Measurements from ENCODE around the gene SMU1. TPM values are rescaled to one million over a fixed set of nuclear protein-coding genes. Genes with fewer than 3 reads are reported as not detected.

SMU1 gene
- polyA plus RNA-seq, 1 donor = 32.8 TPM

DNA sequence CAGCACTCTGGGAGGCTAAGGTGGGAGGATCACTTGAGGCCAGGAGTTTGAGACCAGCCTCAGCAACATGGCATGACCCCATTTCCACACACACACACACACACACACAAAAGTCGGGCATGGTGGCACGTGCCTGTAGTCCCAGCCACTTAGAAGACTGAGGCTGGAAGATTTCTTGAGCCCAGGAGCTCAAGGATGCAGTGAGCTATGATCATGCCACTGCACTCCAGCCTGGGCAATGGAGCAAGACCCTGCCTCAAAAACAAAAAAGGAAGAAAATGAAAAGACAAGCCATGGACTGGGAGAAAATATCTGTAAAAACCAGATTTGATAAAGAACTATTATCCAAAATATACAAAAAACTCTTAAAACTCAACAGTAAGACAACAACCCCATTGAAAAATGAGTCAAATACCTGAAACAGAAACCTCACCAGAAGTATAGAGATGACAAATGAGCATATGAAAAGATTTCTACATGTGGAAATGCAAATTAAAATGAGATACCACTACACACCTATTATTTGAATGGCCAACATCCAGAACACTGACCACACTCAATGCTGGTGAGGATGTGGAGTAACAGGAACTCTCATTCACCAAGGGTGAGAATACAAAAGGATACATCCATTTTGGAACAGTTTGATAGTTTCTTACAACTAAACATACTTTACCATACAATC, 26.7 kb downstream of the SMU1 start:
- DNase-seq = no peak

DNA sequence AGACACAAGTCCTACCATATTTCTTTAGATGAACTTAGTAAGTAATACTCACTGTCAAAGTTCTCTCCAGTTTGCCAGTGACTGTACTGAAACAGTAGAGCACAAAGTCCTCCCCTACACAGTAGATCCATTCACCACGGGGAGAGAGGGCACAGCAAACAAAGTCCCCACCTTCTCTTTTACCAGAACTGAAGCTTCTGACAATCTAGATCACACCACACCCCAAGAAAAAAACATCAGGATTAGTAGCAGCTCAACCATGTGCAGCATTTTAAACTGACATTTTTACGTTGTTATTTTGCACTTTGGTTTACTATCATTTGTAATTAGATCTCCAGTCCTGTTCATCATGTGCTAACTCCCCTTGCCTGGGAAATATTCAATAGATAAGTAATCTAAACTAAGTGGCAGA, 28.4 kb downstream of the SMU1 start:
- no peak for DNase-seq

DNA sequence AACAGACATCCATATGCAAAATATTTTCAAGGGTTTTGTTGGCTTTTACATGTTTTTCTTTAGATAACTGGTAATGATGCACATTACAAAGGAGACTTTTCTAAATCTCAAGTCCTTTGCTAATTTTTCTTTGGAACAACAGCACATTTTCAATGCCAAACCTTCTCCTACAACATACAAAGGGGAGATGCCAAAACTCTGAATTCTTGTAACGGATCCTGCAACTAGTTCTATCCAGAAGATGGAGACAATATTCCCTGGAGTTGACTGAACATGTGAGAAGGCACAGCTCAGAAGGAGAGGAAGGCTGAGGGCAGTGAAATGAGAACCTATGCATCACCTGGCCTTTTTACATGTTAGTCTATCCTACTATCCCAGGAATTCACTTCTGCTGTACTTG, 30.4 kb downstream of the SMU1 start:
- DNase-seq = no peak

DNA sequence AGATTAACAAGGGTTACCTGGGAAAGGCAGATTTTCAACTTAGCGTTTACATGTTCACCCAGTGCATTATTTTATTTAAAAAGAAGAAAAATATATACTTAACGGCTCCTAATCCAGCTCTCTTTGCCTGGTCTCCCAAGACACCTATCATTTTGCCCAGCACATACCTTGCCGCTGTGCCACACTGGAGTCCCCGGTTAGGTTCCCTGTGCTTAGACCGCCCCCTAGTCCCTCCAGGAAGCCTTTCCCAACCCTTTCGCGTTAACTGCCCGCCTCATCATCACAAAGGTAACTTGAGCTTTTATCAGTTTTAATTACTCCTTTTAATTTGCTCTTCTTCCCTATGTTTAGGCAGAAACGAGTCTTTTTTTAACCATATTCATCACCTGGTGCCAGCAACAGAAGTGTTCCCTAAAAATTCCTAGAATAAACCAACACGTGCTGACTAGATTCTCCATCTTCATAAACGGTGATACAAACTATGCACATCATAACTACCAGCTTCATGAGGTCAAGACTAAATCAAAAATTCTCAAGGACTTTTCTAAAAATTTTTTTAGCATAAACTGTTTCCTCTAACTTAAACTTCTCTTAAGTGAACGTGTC, 31.7 kb downstream of the SMU1 start:
- DNase-seq = peak; percentile 28

DNA sequence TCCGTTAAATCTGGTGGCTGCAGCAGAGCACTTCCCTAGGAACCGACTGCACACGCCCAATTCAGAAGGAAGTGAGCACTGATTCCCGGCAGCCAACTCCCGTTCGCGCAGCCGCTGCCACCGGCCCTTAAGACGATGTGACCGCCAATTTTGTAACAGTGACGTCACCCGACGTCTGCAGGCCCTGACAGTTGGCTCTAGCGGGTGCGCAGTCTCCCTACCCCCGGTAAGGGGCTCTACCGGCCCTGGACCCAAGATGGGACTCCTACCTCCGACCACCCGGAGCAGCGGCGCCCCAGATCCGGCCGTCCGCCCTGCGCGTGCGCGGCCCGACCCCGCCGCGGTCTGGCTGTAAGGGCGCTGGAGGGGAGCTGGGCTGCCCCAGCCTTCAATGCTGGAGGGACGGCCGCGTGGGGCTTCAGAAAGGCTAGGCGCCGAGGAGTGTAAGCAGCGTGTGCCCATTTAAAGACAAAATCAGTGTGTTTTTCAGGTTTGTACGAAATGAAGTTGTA, 32.3 kb downstream of the SMU1 start:
- DNase-seq = peak; percentile 74

DNA sequence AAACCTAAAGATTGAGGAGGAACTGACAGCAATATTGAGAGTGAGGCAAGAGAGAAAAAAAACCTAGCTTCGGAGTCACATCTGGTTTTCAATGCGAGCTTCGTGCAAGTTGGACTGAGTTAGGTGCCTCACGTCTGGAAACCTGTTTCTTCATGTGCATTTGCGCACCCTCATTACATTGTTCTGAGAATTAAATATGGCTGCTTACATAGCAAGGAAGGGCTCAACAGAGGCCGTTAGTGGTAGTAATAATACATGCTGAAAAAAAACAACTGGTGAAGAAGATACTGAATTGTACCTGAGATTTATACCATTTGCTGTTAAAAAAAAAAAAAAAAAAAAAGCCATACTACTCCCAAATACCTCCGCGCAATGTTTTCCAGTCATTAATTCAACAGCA, 32.8 kb downstream of the SMU1 start:
- DNase-seq = no peak

DNA sequence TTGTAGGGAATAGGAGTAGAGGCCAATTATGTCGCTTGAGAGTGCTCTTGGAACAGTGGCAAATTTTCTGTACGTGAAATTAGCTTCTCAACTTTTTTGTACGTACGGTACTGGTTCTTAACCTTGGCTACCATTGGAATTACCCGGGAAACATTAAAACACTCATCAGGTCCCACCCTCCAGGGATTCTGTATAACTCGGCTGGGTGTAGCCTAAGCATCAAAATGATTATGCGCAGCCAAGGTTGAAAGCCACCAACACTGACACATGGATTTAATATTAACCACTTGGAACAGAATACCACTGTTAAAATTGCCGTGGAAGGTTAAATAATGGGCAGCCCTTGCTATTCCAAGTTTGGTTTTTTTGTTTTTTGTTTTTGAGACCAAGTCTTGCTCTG, 34.0 kb downstream of the SMU1 start:
- DNase-seq = no peak

DNA sequence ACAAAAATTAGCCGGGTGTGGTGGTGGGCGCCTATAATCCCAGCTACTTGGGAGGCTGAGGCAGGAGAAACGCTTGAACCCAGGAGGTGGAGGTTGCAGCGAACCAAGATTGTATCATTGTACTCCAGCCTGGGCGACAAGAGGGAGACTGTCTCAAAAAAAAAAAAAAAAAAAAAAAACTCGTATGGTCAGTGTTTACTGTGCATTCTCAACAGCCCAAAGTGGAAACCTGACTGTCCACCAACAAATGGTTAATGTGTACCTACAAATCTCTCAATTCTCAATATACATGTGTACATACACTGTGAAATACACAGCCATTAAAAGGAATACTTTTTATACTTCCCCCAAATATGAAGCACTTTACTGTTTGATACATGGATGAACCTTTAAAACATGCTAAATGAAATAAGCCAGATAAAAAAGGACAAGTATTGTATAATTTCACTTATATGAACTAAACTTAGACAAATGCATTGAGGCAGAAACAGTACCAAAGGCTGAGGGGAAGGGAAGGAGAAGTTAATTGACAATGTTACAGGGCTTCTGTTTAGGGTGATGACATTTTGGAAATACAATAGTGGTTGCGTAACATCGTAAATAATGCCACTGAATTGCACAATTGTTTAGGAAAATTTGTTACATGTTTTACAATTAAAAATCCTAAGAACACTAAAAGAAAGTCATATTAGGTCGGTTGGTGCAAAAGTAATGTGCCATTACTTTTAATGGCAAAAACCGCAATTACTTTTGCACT, 34.9 kb downstream of the SMU1 start:
- no peak for DNase-seq

DNA sequence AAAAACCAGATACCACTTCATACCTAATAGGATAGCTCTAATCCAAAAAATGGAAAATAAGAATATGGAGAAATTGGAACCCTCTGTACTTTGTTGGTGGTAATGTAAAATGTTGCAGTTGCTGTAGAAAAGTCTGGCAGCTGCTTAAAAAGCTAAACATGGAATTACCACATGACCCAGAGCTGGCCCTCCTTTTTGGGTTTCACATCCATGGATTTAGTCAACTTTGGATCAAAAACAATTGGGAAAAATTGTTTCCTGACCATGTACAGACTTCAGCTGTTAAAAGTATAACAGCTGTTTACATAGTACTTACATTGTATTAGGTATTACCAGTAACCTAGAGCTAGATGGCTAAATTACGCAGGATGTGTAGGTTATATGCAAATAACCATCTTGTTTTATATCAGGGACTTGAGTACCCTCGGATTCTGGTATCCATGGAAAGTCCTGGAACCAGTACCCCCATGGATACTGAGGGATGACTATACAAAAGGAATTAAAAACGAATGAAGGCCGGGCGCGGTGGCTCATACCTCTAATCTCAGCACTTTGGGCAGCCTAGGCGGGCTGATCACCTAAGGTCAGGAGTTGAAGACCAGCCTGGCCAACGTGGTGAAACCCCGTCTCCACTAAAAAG, 35.6 kb downstream of the SMU1 start:
- no peak for DNase-seq

DNA sequence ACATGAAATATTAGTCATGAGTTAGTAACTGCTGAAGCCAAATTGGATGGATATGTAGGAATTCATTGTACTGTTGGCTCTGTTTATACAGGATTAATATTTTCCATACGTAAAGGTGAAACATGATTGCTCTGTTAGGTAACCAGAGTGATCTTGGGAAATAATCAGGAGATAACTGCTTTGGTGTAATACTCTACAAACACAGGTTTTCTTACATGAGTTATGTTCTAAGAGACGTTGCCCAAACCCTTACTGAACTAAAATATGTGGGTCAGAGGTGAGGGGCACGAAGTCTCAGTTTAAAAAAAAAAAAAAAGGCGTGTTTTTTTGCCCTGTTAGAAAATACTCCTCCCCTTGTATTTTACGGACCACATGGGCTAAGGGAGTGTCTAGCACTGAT, 43.6 kb downstream of the SMU1 start:
- DNase-seq = no peak

DNA sequence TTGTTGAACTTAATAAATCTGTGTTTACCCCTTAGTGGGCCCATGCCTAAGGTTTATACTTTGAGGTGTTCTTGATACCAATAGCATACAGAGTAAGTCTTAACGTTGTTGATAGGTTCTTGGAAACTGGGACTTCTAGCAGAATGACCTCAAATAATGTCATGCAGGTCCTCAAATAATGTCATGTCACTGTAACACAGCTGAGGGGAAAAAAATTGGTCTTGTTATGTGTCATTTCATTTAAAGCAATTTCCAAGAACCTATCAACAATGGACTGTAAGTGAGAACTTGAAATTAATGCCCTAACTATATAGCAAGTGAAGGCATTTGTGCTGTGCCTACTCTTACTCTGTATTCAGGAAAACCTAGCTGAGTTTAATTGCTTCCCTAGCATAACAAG, 44.2 kb downstream of the SMU1 start:
- DNase-seq = no peak

DNA sequence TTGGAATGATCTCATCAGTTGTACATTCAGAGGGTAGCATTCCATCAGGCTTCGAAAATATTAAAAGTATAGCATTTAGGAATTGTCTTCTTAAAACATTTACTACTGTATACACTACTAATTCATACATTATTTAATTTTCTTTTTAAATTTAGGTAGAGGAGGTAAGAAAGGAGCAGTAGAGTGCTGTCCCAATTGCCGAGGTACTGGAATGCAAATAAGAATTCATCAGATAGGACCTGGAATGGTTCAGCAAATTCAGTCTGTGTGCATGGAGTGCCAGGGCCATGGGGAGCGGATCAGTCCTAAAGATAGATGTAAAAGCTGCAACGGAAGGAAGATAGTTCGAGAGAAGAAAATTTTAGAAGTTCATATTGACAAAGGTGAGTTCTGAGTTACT, 46.2 kb downstream of the SMU1 start:
- no peak for DNase-seq

DNA sequence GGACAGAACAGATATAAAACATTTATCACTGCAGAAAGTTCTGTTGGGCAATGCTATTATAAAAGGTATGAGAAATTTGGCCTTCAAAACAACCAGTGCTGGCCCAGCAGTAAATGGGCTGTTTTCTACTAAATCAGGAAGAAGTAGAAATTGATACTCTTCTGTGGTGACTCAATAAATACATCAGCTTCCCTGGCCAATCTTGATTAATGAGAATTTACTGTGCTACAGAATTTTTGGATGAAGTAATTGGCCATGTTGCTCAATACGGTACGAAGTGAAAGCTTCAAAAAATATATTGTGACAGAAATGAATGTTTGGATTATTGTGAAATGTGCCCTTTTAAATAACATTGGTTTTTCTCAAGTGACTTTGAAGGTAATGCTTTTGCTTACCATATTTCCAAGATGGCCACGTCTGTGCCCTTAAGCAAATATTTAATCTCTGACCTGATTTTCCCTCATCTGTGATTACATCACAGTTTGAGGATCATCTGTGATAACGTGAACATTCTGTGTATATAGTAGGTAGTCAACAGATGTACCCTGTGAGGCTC, 47.2 kb downstream of the SMU1 start:
- DNase-seq = no peak

DNA sequence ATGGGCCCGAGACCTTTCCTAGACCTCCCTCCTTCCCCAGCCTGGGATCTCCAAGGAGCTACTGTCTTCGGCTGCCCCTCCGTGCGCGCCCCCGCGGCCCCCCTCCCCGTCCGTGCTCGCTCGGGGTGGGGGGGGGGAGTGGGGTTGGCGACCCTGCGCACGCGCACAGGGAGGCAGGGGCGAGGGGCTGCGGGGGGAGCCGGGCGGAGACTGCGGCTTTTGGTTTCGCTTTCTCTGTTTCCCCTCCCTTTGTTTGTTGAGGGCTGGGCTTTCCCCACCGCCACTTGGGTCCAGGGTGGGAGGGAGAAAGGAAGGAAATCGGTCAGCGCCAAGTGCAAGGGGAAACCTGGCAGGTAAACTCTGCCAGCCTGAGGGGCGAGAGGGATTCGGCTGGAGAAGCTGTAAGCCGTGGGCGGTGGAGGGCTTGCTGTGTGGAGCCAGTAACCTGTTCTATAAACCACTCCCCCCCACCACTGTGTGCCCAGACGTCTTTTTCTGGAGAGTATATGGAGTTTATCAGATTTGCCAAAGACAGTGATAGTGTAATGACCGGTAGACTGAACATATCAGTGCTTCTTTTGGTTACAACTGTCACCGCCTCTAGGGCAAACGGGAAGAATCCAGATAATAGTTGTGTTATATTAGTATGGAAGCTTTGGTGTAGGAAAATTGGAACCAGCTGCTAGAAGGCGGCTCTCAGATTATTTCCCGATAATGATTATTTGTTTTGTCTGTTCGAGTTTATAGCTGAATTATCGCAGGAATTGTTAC, 50.7 kb downstream of the SMU1 start:
- peak; percentile 79 for DNase-seq

DNA sequence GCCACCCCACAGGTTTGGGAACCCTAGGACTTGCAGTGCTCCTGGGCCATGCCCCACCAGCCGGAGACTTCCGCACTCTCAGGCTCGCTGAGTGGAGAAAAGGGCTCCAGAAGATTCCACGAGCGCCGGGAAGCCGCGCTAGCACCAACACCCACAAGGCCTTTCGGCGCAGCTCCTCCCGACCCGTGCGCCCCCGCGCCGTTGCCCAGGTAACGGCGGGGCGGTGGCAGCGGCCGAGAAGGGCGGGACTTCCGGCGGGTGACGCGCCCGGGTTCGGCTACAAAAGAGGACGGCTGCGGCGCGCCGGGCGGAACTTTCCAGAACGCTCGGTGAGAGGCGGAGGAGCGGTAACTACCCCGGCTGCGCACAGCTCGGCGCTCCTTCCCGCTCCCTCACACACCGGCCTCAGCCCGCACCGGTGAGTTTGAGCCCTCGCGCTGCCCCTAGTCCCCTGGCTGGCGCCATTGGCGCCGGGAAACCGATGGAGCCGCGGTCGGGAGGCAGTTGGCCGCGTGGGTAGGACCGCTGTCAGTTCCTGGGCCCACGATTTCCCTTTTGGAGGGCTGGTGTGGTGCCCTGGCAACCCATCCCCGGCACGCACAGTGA, 51.4 kb downstream of the SMU1 start, which contains the start of gene DNAJA1:
Gene DNAJA1 (plus strand): TSS at position 308 of the 606 bp plus-strand sequence. CDS start 1,212 bp downstream, outside the sequence.
- peak; percentile 94 for DNase-seq

DNA sequence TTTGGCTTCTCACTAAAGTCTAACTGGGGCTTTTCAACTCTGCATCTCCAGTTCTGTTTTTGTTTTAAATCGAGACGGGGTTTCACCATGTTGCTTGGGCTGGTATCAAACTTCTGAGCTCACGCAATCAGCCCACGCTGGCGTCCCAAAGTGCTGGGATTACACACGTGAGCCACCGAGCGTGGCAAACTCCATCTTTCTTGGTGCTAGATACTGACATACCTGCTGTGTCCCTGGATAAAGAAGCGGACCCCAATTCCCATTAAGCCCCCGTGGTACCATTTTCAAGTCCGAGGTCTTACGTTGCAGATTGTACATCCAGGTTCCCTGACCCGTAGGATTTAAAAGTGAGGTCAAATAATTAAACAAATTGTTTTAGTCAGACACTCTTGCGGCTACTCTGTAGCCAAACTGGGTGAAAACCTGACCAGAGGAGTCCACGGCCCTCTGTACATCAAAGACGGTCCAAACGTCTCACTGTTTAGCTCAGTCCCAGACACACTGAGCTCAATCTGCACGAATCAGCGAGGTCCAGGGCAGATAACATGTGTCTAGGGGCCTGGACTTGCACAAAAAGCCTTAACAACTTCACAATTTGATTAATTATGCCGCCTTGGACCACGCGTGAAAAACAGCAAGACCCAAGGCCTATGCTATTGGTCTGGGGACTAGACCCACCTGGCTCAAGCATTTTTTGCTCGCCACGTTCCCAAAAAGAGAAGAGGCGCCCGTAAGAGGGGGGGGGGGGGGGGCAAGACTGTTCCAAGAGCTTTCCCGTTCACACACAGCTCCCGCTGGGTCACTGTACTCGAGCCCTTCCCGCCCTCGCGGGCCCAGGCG, 52.1 kb downstream of the SMU1 start:
- peak; percentile 18 for DNase-seq

DNA sequence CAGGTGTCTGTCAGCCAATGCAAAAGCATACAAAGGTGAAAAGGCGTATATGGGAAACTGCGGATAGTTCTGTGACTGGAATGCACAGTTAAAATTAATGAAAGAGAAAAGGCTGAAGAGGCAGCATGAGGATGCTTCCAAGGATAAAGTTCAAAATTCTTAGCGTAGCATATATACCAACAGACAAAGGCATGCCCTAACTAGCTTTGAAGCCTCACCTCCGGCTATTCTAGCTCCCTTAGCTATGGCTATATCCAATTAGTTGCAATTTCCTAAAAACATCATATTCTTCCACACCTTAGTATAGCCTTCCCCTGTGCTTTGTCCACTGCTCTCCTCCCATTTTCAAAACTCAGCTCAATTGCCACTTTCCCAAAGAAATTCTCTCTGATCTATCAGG, 52.8 kb downstream of the SMU1 start:
- DNase-seq = no peak

DNA sequence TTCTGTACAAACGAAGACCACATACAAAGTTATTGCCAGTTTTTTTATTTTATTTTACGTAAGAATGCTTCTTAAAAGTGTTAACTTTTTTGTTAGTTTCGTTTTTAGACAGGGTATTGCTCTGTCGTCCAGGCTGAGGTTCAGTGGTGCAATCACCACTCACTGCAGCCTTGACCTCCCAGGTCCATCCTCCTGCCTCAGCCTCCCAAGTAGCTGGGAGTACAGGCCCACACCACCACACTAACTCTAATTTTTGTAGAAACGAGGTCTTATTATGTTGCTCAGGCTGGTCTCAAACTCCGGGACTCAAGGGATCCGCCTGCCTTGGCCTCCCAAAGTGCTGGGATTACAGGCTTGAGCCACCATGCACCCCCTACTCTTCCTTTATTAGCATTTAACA, 53.7 kb downstream of the SMU1 start:
- DNase-seq = no peak

DNA sequence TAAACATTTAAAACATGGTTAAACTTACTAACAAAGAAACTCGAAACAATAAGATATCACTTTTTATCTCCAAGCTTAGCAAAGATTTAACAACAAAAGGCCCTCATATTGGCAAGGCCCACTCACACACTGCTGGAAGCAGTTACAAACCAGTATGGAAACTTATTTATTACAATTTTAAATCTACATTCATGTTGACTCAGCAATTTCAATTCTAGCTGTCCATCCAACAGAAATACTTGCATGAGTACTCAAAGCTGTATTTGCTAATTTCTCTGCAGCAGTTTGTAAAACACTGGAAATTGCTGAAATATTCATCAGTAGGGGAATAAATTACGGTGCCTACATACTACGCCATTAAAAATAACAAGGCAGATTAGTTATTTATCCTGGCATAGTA, 54.2 kb downstream of the SMU1 start:
- no peak for DNase-seq

DNA sequence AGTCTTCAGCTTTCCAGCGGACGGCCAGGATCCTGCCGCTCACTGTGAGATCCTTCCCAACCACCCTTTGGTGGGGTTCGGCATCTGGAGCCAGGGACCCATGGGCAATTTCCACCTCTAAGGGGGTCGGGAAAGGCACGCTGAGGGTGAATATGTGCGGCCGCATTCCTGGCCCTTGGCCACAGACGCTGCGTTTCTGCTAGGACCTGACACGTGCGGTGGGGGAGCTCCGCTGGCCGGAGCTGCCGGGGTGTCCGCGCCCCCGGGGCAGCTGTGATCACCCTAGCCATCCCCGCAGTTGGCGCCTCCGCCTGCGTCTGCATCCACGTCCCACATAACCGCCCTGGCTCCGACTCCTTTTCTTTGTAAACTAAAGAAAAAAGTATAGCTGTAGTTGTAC, 56.7 kb downstream of the SMU1 start:
- DNase-seq = no peak

Data from left kidney (tissue), 2 donors.